ENCODE measurements around the gene TGFB1. TPM values are rescaled to one million over a fixed set of nuclear protein-coding genes. Genes with fewer than 3 reads are reported as not detected.
A peak's percentile ranks its signal among the peaks of the same experiment; 100 is the strongest.

Gene TGFB1
- total RNA-seq, 1 experiment from 2014 or later, result 15.0 TPM

DNA sequence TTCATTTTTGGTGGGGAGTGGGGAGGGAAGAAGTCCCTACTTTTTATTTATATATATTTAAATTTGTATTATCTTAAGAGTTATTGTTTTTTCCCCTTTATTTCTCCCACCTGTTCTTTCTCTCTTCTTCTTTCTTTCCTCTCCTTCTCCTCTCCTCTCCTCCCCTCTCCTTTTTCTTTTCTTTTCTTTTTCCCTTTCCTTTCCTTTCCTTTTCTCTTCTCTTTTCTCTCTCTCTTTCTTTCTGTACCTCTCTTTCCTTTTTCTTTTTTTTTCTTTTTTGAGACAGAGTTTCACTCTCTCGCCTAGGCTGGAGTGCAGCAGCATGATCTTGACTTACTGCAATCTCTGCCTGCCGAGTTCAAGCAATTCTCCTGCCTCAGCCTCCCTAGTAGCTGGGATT lies 45.8 kb upstream of the TGFB1 start:
- BruUV-seq (replicated peaks), result no TSS peak
- Histone ChIP-seq H3K4me1 (0 out of 2 replicates have a peak, but pooled peaks cover 6% of the 10 kb centered on the region), H3K4me3 (ENCODE audit: low read depth, low read length) (no peak overlapping the region), H3K9me3 (no peaks in the 10 kb centered on the region), H3K27me3 (replicated peaks; ENCODE audit: control insufficient read depth, insufficient read depth, low read length) (no peaks in the 10 kb centered on the region; the same call in 1 of the 2 replicates), H3K36me3 (ENCODE audit: control insufficient read depth, insufficient read depth, low read length) (no peaks in the 10 kb centered on the region)
- POLR2A ChIA-PET, result interaction anchor here (1.4 kb wide), 1 partner anchor 10 kb away, joined by 3 read pairs; no protein-coding TSS in a partner anchor
- intact Hi-C loops (cut with micrococcal nuclease; ENCODE audit: unreplicated experiment), result no loop called here
- TF ChIP-seq CTCF (IDR thresholded peaks at IDR 0.05; ENCODE audit: insufficient read depth in 1 of 2, low read depth in 1 of 2, low read length in 1 of 2, severe bottlenecking in 1 of 2, unreplicated experiment in 1 of 2), result no peak
- CTCF ChIA-PET, result no interaction called here
- Mint-ChIP-seq H3K27ac (ENCODE audit: unreplicated experiment) (no peak overlapping the region), H3K9me3 (ENCODE audit: unreplicated experiment) (no peaks in the 10 kb centered on the region), H3K4me3 (ENCODE audit: unreplicated experiment) (peak overlapping the region; percentile 44), H3K27me3 (ENCODE audit: insufficient read depth, unreplicated experiment) (no peaks in the 10 kb centered on the region), H3K4me1 (ENCODE audit: low read depth, unreplicated experiment) (peaks cover 15% of the 10 kb centered on the region), H3K36me3 (ENCODE audit: insufficient read depth, unreplicated experiment) (peaks cover 10% of the 10 kb centered on the region)
- DNase-seq, result no peak

GRCh38 chr19:41399091-41399490 lies 45.4 kb upstream of the TGFB1 start:
- Histone ChIP-seq H3K4me1 (0 out of 2 replicates have a peak, but pooled peaks cover 6% of the 10 kb centered on the region), H3K4me3 (ENCODE audit: low read depth, low read length) (no peak overlapping the region; the same call in 1 of the 2 replicates), H3K36me3 (ENCODE audit: control insufficient read depth, insufficient read depth, low read length) (no peaks in the 10 kb centered on the region), H3K27me3 (replicated peaks; ENCODE audit: control insufficient read depth, insufficient read depth, low read length) (no peaks in the 10 kb centered on the region; the same call in 1 of the 2 replicates), H3K9me3 (no peaks in the 10 kb centered on the region)
- no peak overlapping the region for H3K27ac Mint-ChIP-seq (ENCODE audit: unreplicated experiment)
- H3K36me3 Mint-ChIP-seq (ENCODE audit: insufficient read depth, unreplicated experiment), result peaks cover 10% of the 10 kb centered on the region
- POLR2A ChIA-PET, result interaction anchor here (1.4 kb wide), 1 partner anchor 10 kb away, joined by 3 read pairs; no protein-coding TSS in a partner anchor
- no peaks in the 10 kb centered on the region for H3K9me3 Mint-ChIP-seq (ENCODE audit: unreplicated experiment)
- CTCF ChIA-PET, result no interaction called here
- no peak for TF ChIP-seq CTCF (IDR thresholded peaks at IDR 0.05; ENCODE audit: insufficient read depth in 1 of 2, low read depth in 1 of 2, low read length in 1 of 2, severe bottlenecking in 1 of 2, unreplicated experiment in 1 of 2)
- DNase-seq, result no peak
- intact Hi-C loops (cut with micrococcal nuclease; ENCODE audit: unreplicated experiment), result no loop called here
- H3K4me3 Mint-ChIP-seq (ENCODE audit: unreplicated experiment), result peak overlapping the region; percentile 44
- peaks cover 15% of the 10 kb centered on the region for H3K4me1 Mint-ChIP-seq (ENCODE audit: low read depth, unreplicated experiment)
- BruUV-seq (replicated peaks), result no TSS peak
- H3K27me3 Mint-ChIP-seq (ENCODE audit: insufficient read depth, unreplicated experiment), result no peaks in the 10 kb centered on the region

- Mint-ChIP-seq H3K36me3 (ENCODE audit: insufficient read depth, unreplicated experiment) (peaks cover 15% of the 10 kb centered on the region), H3K9me3 (ENCODE audit: unreplicated experiment) (no peaks in the 10 kb centered on the region), H3K27me3 (ENCODE audit: insufficient read depth, unreplicated experiment) (no peaks in the 10 kb centered on the region), H3K4me1 (ENCODE audit: low read depth, unreplicated experiment) (peaks cover 15% of the 10 kb centered on the region), H3K4me3 (ENCODE audit: unreplicated experiment) (peak overlapping the region; percentile 99), H3K27ac (ENCODE audit: unreplicated experiment) (peak overlapping the region; percentile 100)
- no TSS peak for BruUV-seq (replicated peaks)
- CTCF ChIA-PET, result no interaction called here
- H3K36me3 ChIP-seq (ENCODE audit: control insufficient read depth, insufficient read depth, low read length), result no peaks in the 10 kb centered on the region
- POLR2A ChIA-PET, result interaction anchor here (1.0 to 1.4 kb wide), 2 partner anchors 11 to 41 kb away, joined by 3 read pairs; partner anchors contain the start of gene DMAC2
- no peak for DNase-seq
- H3K27me3 ChIP-seq (replicated peaks; ENCODE audit: control insufficient read depth, insufficient read depth, low read length), result no peaks in the 10 kb centered on the region; the same call in 1 of the 2 replicates
- no peaks in the 10 kb centered on the region for H3K9me3 ChIP-seq
- 0 out of 2 replicates have a peak, but pooled peaks cover 6% of the 10 kb centered on the region for H3K4me1 ChIP-seq
- intact Hi-C loops (cut with micrococcal nuclease; ENCODE audit: unreplicated experiment), result no loop called here
- peak overlapping the region; percentile 97 for H3K4me3 ChIP-seq (ENCODE audit: low read depth, low read length)
- TF ChIP-seq CTCF (IDR thresholded peaks at IDR 0.05; ENCODE audit: insufficient read depth in 1 of 2, low read depth in 1 of 2, low read length in 1 of 2, severe bottlenecking in 1 of 2, unreplicated experiment in 1 of 2), result no peak
These were observed 44.9 kb upstream of the TGFB1 start for GRCh38 chr19:41398598-41398997.

Data from Caco-2 (cell line).